Metanephros (tissue), 2 donors: Measurements from ENCODE around the gene NDUFB7. TPM values are rescaled to one million over a fixed set of nuclear protein-coding genes. Genes with fewer than 3 reads are reported as not detected.

ENCODE experiments used
- small RNA-seq: library from RNA; depleted of rRNA; stranded (forward); fragments of <200 nt; gene quantifications from one replicate; pipeline ENCODE3, GENCODE V24; 2014; ENCODE audit warnings: low replicate concordance
- total RNA-seq: library from RNA; depleted of rRNA; stranded (reverse); fragments of >200 nt; gene quantifications from one replicate; pipeline ENCODE4 v1.2.3, GENCODE V29; 2014

NDUFB7 gene
- total RNA-seq = 339 TPM

GRCh38 chr19:14571695-14572490 is at the start of gene NDUFB7:
TSS of gene NDUFB7 (minus strand) at chr19:14572066. CDS start at chr19:14572000, 66 bp downstream.

GRCh38 chr19:14582894-14583340 is 11.1 kb upstream of the NDUFB7 start, which contains the start of gene CLEC17A:
TSS of gene CLEC17A (plus strand) at chr19:14583084. CDS start at chr19:14583161, 77 bp downstream.

GRCh38 chr19:14529254-14530004 is 42.4 kb downstream of the NDUFB7 start, which contains the start of gene TECR:
TSS of gene TECR (plus strand) at chr19:14529594. CDS start at chr19:14529697, 103 bp downstream.

GRCh38 chr19:14517840-14518505 is 53.9 kb downstream of the NDUFB7 start, which contains the start of gene DNAJB1:
TSS of gene DNAJB1 (minus strand) at chr19:14518397. CDS start at chr19:14518349, 48 bp downstream.

Small RNA genes lying within 50 kb of the gene (small RNA-seq; reads per million reads assigned to genes)
- gene RN7SL842P = not detected

Other genes with a start within 250 kb of the NDUFB7 start
- 34.0 TPM for gene ADGRE5, start 190.6 kb downstream of the NDUFB7 start, total RNA-seq
- 41.5 TPM for gene DDX39A, start 152.7 kb downstream of the NDUFB7 start, total RNA-seq
- gene PKN1, start 138.8 kb downstream of the NDUFB7 start, total RNA-seq = 105 TPM
- 23.0 TPM for gene PTGER1, start 96.7 kb downstream of the NDUFB7 start, total RNA-seq
- 95.6 TPM for gene GIPC1, start 75.9 kb downstream of the NDUFB7 start, total RNA-seq
- 132 TPM for gene DNAJB1, start 53.7 kb downstream of the NDUFB7 start, total RNA-seq
- gene TECR, start 42.5 kb downstream of the NDUFB7 start, total RNA-seq = 66.4 TPM
- gene CLEC17A, start 11.0 kb upstream of the NDUFB7 start, total RNA-seq = 1.3 TPM
- gene ADGRE3, start 102.8 kb upstream of the NDUFB7 start, total RNA-seq = 1.3 TPM
- gene ZNF333, start 118.0 kb upstream of the NDUFB7 start, total RNA-seq = 48.2 TPM
- gene ADGRE2, start 206.5 kb upstream of the NDUFB7 start, total RNA-seq = 1.3 TPM